Measurements from ENCODE around the gene PCMTD2.
"Not testable (repeated sequence)": the region's sequence is repeated elsewhere in the genome, so short reads cannot be mapped to it uniquely, and the experiment has no call there.

The PCMTD2 gene

DNA sequence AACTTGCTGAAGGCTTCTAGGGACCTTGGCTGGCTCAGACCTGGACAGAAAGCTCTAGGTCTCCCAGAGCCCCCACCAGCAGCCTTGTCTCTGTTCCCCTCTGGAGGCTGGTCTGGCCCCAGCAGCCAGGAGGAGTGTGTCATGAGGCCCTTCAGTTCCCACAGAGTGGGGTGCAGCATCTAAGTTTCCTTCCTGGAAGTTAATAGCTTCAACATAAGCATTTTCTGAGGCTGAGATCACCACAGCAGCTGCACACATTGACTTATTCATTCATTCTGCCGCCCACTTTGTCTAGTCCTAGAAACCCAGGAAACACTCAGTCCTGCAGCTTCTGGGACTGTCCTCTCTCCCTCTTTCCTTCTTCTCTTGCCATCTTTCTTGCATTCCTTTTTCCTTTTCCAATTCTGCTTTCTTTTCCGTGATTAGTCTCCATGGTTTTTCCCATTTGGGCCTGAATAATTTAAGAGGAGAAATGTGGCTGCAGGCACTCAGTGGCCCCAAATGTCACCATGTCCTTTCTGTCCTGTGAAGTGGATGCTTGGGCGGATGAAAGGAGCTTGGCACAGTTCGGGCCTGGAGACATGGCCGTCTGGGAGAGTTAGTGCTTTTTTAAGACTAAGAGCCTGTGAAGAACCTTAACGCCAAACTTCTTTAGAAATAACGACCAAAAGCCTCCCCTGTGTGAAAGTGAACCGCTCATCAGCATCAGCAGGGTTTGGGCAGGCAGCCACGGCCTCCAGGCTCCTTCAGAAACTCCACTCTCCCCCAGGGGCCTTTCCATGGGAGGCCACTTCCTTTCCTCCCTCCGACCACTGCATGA lies 31.0 kb upstream of the PCMTD2 start:
- DNase-seq: no peak

GRCh38 chr20:64225171-64225595 lies 30.4 kb upstream of the PCMTD2 start:
- no peak for DNase-seq

GRCh38 chr20:64225828-64226598 lies 29.5 kb upstream of the PCMTD2 start:
- no peak for DNase-seq

- DNase-seq: peak; percentile 47
Measured at GRCh38 chr20:64226686-64227580, 28.6 kb upstream of the PCMTD2 start.

DNA sequence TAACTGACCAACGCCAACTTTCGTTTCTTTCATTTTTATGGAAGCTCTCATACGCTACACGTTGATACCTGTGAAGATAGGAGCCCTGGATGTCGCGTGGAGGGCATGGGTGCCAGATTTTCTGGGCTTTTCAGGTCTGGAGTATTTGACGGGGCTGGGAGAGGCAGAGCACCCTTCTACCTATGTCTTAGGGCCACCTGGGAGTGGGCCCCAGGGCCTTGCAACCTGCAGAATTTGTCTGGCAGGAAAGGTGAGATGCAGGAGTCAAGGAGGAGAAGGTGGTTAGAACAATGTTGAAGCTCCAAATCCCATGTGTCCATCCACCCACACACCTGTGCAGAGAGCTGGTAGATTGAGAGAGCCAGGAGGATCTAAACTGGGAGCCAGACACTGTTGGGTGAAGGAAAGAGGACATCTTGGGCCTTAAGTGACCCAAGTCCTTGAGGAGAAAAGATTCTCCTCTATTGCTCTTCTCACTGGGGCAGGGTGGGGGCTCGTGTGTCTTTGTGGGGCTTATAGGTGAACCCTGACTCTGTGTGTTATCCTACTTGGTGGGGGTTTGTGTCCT lies 27.4 kb upstream of the PCMTD2 start:
- DNase-seq: no peak

DNA sequence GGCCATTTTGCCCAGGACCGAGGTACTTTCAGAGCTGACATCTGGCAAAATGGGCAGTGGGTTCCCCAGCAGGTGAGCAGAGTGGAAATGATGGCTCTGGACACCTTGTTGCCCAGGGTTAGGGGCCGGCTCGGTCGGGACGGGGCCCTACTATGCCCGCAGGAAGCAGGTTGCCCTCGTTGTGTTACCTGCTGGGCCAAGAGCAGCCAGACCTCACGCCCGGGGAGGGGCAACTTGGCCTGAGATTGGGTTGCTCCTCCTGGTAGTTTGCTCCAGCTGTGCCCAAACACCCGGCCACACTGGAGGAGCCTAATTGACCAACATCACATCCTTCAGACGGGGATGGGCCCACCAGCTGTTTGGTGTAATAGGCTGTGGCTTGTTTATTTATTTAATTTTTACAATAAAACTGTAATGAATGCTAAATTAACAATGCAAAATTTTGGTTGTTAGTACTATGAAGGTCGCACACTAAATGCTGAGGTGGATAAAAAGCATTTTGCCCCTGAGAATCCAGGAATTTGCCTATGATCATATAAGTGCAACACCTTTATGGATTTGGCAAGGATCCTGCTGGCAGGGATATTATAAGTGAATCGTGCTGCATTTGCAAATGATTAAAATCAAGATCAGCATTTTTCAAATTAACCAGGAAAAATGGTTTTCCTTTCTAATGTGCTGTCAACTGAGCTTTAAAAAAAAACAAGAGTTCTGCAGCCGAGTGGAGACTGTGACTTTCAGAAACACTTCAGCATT lies 26.6 kb upstream of the PCMTD2 start:
- DNase-seq: no peak

DNA sequence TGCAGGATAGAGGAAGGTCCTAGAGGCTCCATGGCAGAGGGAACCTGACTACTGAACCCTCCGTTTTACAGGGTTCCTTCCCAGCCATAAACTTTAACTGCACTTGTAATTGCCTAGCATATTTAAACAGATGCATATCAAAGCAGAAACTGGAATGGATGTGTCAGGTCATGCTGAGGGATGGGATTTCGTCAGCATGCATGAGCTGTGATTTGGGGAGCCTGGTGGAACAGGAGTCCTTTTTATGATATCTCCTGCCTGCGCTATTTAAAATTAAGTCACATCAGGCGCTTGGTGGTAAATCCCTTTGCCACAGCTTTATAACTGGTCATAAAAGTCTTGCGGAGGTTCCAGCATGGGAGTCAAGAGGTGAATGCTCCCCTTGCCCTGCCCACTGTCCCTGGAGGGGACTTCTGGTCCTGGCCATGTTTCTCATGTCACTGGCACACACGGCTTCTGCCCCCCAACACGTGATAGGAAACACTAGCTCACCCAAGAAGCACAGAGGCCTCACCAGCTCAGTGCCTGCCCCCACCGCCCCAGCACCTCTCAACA lies 26.0 kb upstream of the PCMTD2 start:
- DNase-seq: no peak

DNA sequence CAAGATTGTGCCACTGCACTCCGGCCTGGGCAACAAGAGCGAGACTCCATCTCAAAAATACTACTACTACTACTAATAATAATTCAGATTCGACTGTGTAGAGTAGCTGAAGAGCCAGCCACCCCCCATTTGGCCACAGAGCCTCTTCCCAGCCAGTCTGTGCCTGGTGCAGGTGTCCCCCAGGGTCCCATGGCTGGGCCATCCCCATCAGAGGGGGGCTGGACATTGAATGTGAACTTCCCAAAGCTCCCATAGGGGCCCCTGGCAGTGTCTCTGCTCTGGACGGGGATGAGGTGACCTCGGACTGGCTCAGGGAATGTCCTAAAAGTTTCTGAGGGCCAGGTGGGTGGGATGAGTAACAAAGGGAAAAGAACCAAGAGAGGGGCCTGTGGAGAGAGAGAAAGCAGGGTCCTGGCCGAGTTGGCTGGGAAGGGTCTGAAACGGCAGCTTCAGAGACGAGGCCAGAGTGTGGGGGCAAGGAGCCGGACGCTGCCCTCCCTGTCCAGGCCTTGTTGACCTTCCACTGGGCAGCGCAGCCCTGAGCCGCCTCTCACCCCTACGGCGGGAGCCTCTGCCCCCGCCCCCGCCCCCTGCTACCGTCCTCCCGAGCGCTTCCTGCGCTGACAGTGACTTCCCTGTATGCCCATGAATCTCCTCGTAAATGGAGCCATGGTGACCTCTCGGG lies 24.9 kb upstream of the PCMTD2 start:
- no peak for DNase-seq

DNA sequence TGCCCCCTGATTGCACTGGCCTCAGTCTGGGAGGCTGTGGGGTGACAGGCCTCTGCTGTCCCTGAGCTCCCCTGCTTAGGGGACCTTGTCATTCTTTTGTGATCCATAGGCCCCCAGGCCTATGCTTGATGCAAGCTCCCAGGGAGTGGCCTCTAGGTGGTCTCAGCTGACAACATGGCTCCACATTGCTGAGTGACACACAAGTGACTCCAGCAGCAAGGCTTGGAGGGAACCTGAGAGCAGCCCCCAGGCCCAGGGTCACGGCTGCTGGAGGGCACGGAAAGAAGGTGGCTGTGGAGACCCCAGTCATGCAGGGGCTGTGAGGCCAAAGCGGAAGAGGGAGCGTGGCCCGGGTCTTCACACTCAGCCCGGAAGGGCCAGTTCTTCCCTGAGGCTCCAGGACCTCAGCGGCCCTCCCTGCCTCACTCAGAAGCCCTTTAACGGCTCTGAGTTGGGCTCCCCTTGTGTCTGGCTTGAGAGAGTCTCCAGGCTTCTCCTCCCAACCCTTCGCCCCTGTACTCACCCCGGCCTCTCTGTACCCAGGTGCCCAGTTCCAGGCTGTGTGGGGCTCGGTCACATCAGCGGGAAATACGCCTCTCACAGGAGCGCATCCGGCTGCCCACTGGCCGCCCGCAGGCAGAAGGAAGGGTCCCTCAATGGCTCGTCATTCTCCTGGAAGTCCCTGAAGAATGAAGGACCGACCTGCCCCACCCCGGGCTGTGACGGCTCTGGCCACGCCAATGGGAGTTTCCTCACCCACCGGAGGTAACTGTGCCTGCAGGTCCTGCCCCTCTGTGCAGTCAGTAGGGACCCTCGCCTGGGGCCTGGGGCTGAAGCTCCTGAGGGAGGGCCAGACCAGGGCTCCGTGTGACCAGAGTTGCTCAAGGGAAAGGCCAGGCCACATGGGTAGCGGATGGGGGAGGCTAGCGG lies 23.7 kb upstream of the PCMTD2 start:
- no peak for DNase-seq

DNA sequence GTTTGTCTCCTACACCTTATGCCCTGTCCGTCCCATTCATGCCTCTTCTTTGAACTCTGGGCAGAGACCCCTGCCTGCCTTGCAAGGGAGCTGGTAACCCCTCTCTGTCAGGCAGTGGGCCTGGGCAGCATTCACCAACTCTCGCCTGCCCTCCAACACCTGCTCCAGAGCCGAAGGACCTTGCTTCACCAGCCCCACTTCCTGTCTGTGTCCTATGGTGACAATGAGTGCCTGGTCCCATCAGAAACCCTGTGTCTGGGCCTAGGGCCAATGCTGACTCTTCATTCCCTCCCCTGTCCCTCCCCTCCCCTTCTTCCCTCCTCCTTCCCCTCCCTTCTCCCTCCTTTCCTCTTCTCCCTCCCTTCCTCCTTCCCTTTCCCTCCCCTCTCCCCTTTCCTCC lies 22.8 kb upstream of the PCMTD2 start:
- DNase-seq: no peak

- no peak for DNase-seq
Measured at GRCh38 chr20:64233725-64234124, 21.8 kb upstream of the PCMTD2 start.

- DNase-seq: no peak
Measured at GRCh38 chr20:64234291-64234791, 21.2 kb upstream of the PCMTD2 start.

DNA sequence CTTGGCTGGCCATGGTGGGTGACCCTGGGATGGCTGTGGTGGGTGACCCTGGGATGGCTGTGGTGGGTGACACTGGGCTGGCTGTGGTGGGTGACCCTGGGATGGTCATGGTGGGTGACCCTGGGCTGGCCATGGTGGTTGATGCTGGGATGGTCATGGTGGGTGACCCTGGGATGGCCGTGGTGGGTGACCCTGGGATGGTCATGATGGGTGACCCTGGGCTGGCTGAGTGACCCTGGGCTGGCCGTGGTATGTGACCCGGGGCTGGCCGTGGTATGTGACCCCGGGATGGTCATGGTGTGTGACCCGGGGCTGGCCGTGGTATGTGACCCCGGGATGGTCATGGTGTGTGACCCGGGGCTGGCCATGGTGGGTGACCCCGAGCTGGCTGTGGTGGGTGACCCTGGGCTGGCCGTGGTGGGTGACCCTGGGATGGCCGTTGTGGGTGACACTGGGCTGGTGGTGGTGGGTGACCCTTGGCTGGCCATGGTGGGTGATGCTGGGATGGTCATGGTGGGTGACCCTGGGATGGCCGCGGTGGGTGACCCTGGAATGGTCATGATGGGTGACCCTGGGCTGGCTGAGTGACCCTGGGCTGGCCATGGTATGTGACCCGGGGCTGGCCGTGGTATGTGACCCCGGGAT lies 20.5 kb upstream of the PCMTD2 start:
- not testable (repeated sequence) for DNase-seq

- DNase-seq: no peak
Measured at GRCh38 chr20:64236137-64237088, 19.1 kb upstream of the PCMTD2 start.

- no peak for DNase-seq
Measured at GRCh38 chr20:64237316-64237715, 18.2 kb upstream of the PCMTD2 start.

DNA sequence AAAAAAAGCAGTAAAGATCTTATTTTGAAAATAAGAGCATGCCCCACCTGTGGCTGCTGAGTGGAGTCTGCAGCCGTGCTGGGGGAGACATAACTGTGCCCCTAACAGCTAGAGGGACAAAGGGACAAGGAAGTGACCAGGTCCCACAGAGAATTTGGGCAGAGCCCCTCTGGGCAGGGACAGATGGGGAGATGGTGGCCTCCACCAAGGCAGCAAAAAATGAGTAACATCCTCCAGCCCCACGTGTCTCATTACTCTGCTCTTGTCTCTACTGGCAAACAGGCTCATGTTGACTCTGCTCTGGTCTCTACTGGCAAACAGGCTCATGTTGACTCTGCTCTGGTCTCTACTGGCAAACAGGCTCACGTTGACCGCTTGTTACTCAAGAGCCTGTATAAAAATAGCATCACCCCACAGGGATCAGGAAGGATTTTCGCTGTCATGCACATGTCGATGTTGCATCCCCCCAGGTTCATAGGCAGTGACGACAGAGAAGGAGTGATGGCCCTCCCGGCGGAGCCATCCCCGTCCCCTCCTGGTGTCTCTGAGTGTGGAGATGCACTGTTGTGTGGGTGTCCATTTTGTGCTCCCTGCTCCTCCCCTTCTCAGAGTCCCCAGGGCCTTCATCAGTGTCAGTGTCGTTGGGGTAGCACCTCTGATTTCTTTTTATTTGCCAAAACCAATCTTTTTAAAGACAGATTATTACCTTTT lies 17.3 kb upstream of the PCMTD2 start:
- no peak for DNase-seq

- no peak for DNase-seq
Measured at GRCh38 chr20:64238851-64239387, 16.6 kb upstream of the PCMTD2 start.
